Glutamatergic neuron (in vitro differentiated cells): ENCODE measurements around the gene PRKAG3. TPM values are rescaled to one million over a fixed set of nuclear protein-coding genes. Genes with fewer than 3 reads are reported as not detected.

Experiments
- DNase-seq: peaks from one replicate; pipeline ENCODE4 v3.0.0; 2022
- H3K27ac Mint-ChIP-seq: one replicate; pipeline ENCODE4 v1.8.0; 2020; ENCODE audit warnings: mild to moderate bottlenecking, mixed read lengths, inconsistent platforms; ENCODE audit not compliant: unreplicated experiment
- H3K27me3 Mint-ChIP-seq: one replicate; pipeline ENCODE4 v1.8.0; 2020; ENCODE audit warnings: mild to moderate bottlenecking, moderate library complexity, mixed read lengths, inconsistent platforms; ENCODE audit not compliant: unreplicated experiment
- H3K36me3 Mint-ChIP-seq: one replicate; pipeline ENCODE4 v1.8.0; 2020; ENCODE audit warnings: mild to moderate bottlenecking, mixed read lengths, inconsistent platforms; ENCODE audit not compliant: unreplicated experiment
- H3K4me1 Mint-ChIP-seq: one replicate; pipeline ENCODE4 v1.8.0; 2020; ENCODE audit warnings: mild to moderate bottlenecking, low read depth, mixed read lengths, inconsistent platforms; ENCODE audit not compliant: unreplicated experiment
- H3K4me3 Mint-ChIP-seq: one replicate; pipeline ENCODE4 v1.8.0; 2020; ENCODE audit warnings: mild to moderate bottlenecking, mixed read lengths, inconsistent platforms; ENCODE audit not compliant: unreplicated experiment
- H3K9me3 Mint-ChIP-seq: one replicate; pipeline ENCODE4 v1.8.0; 2020; ENCODE audit warnings: mild to moderate bottlenecking, moderate library complexity, mixed read lengths, inconsistent platforms; ENCODE audit not compliant: unreplicated experiment
- total RNA-seq: library from RNA; stranded (reverse); fragmentation: NEBNext Ultra II Directional; extraction: Animal tissue kit (Norgen Biotek cat#: 25700); gene quantifications from one replicate; pipeline ENCODE4 v1.2.1, GENCODE V29; 2021; ENCODE audit not compliant: unreplicated experiment
- TF ChIP-seq, protein P1 (sequence below): fragments of 200-600 bp; sonication (generic); IDR thresholded peaks from one replicate; pipeline ENCODE4 v1.5.0; 2021; ENCODE audit not compliant: partially characterized antibody, unreplicated experiment

PRKAG3 gene
- total RNA-seq, 1 donor from 2014 or later = not detected

DNA sequence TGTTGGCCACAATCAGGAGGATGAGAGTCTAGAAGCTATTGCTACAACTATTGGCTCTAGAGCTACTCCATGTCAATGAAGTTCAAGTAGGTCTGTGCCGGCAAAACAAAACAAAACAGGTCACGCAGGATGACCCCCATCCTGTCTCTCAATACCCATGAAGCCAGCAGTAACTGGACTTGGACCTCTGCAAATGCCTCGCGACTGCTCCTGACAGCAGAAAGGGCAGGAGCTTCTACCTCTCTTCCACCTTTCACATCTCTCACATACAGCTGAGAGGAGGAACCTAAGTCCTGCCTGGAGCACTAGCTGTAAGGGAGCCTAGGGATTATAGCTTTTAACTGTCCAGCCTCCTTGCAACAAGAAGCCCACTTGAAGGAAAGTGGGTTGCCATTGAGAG lies 16.0 kb downstream of the PRKAG3 start:
- H3K36me3 Mint-ChIP-seq = no peaks in the 10 kb centered on the region
- H3K9me3 Mint-ChIP-seq = no peaks in the 10 kb centered on the region

DNA sequence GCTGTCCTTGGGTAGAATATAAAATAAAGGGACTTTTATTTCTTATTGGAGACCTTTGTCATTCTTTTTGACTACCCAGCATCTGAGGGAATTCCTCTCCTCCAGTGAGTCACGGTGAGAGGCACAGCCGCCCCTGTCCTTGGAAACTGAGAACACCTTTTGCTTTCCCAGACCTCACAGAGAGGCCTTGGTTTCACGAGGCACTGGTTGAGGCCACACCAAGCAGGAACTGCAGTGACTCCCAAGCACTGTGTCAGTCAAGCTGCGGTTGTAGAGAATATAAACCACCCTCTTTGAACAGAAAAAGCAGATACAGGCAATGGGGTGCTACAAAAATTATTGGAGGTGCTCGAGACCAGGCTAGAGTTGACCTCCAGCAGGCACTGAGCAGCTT lies 16.4 kb downstream of the PRKAG3 start:
- TF ChIP-seq, protein P1, sequence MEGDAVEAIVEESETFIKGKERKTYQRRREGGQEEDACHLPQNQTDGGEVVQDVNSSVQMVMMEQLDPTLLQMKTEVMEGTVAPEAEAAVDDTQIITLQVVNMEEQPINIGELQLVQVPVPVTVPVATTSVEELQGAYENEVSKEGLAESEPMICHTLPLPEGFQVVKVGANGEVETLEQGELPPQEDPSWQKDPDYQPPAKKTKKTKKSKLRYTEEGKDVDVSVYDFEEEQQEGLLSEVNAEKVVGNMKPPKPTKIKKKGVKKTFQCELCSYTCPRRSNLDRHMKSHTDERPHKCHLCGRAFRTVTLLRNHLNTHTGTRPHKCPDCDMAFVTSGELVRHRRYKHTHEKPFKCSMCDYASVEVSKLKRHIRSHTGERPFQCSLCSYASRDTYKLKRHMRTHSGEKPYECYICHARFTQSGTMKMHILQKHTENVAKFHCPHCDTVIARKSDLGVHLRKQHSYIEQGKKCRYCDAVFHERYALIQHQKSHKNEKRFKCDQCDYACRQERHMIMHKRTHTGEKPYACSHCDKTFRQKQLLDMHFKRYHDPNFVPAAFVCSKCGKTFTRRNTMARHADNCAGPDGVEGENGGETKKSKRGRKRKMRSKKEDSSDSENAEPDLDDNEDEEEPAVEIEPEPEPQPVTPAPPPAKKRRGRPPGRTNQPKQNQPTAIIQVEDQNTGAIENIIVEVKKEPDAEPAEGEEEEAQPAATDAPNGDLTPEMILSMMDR = no peak
- Mint-ChIP-seq H3K9me3 (no peaks in the 10 kb centered on the region), H3K4me3 (no peak overlapping the region), H3K36me3 (no peaks in the 10 kb centered on the region), H3K4me1 (no peaks in the 10 kb centered on the region), H3K27ac (no peak overlapping the region), H3K27me3 (peaks cover 7% of the 10 kb centered on the region)
- DNase-seq = no peak

More for the DNA sequence above, 16.0 kb downstream of the PRKAG3 start:
- TF ChIP-seq, protein P1 = no peak
- Mint-ChIP-seq H3K27me3 (peaks cover 7% of the 10 kb centered on the region), H3K27ac (no peak overlapping the region), H3K4me3 (no peak overlapping the region), H3K4me1 (no peaks in the 10 kb centered on the region)
- DNase-seq = no peak

- Mint-ChIP-seq H3K9me3 (no peaks in the 10 kb centered on the region), H3K4me3 (no peak overlapping the region), H3K27me3 (peaks cover 7% of the 10 kb centered on the region), H3K4me1 (no peaks in the 10 kb centered on the region), H3K27ac (no peak overlapping the region), H3K36me3 (no peaks in the 10 kb centered on the region)
- TF ChIP-seq, protein P1 = no peak
- no peak for DNase-seq
Measured at GRCh38 chr2:218814540-218815243, 16.9 kb downstream of the PRKAG3 start.

DNA sequence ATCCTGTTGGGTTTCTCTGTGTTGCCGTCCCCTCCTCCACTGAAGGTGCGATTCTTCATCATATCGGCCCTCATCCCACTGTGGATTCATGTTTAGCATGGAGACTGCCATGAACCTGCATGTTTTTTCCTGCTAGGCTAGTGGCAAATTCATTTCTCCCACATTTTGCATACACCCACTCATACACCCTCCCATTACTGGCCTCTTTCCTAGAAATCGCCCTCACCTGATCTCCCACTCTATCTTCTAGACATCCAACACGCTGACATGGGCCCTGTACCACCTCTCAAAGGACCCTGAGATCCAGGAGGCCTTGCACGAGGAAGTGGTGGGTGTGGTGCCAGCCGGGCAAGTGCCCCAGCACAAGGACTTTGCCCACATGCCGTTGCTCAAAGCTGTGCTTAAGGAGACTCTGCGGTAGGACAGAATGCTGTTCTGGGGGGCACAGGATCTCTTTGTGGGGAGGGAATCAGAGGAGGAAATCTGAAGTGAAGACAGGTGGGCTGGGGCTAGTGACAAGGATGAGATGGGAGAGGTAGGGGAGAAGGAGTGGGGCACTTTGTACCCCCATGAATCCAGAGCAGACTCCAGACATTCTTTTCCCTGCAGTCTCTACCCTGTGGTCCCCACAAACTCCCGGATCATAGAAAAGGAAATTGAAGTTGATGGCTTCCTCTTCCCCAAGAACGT lies 17.7 kb downstream of the PRKAG3 start:
- Mint-ChIP-seq H3K27me3 (peaks cover 7% of the 10 kb centered on the region), H3K27ac (no peak overlapping the region), H3K4me1 (no peaks in the 10 kb centered on the region), H3K36me3 (no peaks in the 10 kb centered on the region), H3K4me3 (no peak overlapping the region), H3K9me3 (no peaks in the 10 kb centered on the region)
- DNase-seq = no peak
- TF ChIP-seq, protein P1 = no peak

GRCh38 chr2:218812861-218813260 lies 18.7 kb downstream of the PRKAG3 start:
- H3K4me3 Mint-ChIP-seq = no peak overlapping the region
- no peak overlapping the region for H3K27ac Mint-ChIP-seq
- no peak for DNase-seq
- TF ChIP-seq, protein P1 = no peak
- H3K4me1 Mint-ChIP-seq = no peaks in the 10 kb centered on the region
- no peaks in the 10 kb centered on the region for H3K9me3 Mint-ChIP-seq
- peaks cover 7% of the 10 kb centered on the region for H3K27me3 Mint-ChIP-seq
- H3K36me3 Mint-ChIP-seq = no peaks in the 10 kb centered on the region
